Measurements from ENCODE around the gene THUMPD2. TPM values are rescaled to one million over a fixed set of nuclear protein-coding genes. Genes with fewer than 3 reads are reported as not detected.

Gene THUMPD2
- polyA plus RNA-seq, 1 donor (not counting 4 experiments of a cell fraction or from before 2014, with no cell fraction given): 18.2 TPM

GRCh38 chr2:39697454-39697853, 81.6 kb downstream of the THUMPD2 start:
- Histone ChIP-seq H3K9ac (ENCODE audit: control insufficient read depth, extremely low read depth, insufficient read depth, low read length) (no peak overlapping the region), H3K9me3 (ENCODE audit: control insufficient read depth, low read depth, low read length) (no peaks in the 10 kb centered on the region), H3K4me3 (ENCODE audit: control insufficient read depth in 2 of 3, extremely low read depth in 1 of 3, insufficient read depth in 2 of 3, low read depth in 1 of 3, low read length in 3 of 3) (no peak overlapping the region), H3K4me2 (ENCODE audit: control insufficient read depth, extremely low read depth, insufficient read depth, low read depth, low read length) (no peak overlapping the region), H3K36me3 (ENCODE audit: control insufficient read depth in 2 of 2, extremely low read depth in 1 of 2, insufficient read depth in 2 of 2, low read length in 2 of 2) (no peaks in the 10 kb centered on the region), H3K27ac (ENCODE audit: control insufficient read depth, insufficient read depth, low read length) (no peak overlapping the region), H3K9me1 (ENCODE audit: control insufficient read depth, extremely low read depth, insufficient read depth, low read length) (no peaks in the 10 kb centered on the region), H2AFZ (ENCODE audit: control insufficient read depth, low read length) (peak overlapping the region; percentile 23), H3K27me3 (ENCODE audit: control insufficient read depth, extremely low read depth, insufficient read depth, low read length) (no peaks in the 10 kb centered on the region), H3K79me2 (ENCODE audit: control insufficient read depth, insufficient read depth, low read length) (no peaks in the 10 kb centered on the region), H3K4me1 (ENCODE audit: control insufficient read depth, extremely low read depth, insufficient read depth, low read length) (no peaks in the 10 kb centered on the region), H4K20me1 (ENCODE audit: control insufficient read depth, extremely low read depth, insufficient read depth, low read length) (no peaks in the 10 kb centered on the region)
- no peak for FAIRE-seq
- TF ChIP-seq EZH2 (IDR thresholded peaks at IDR 0.05; ENCODE audit: low read length): no peak
- no peak for TF ChIP-seq CTCF (optimal IDR thresholded peaks at IDR 0.05 in 1 of 3, IDR thresholded peaks at IDR 0.05 in 1 of 3, conservative IDR thresholded peaks at IDR 0.05 in 1 of 3; ENCODE audit: extremely low read depth in 1 of 3, insufficient read depth in 2 of 3, low read length in 3 of 3)
- dilution Hi-C loops (cut with MboI; ENCODE audit: extremely low pct_ligation_motif_present, low sequenced_read_pairs): no loop called here
- no peak for DNase-seq (ENCODE audit: low read depth, low spot score)

GRCh38 chr2:39696838-39697237, 82.2 kb downstream of the THUMPD2 start:
- H3K27me3 ChIP-seq (ENCODE audit: control insufficient read depth, extremely low read depth, insufficient read depth, low read length): no peaks in the 10 kb centered on the region
- TF ChIP-seq EZH2 (IDR thresholded peaks at IDR 0.05; ENCODE audit: low read length) (no peak), CTCF (optimal IDR thresholded peaks at IDR 0.05 in 1 of 3, IDR thresholded peaks at IDR 0.05 in 1 of 3, conservative IDR thresholded peaks at IDR 0.05 in 1 of 3; ENCODE audit: extremely low read depth in 1 of 3, insufficient read depth in 2 of 3, low read length in 3 of 3) (peak in 1 of 3 experiments; percentile 11)
- H4K20me1 ChIP-seq (ENCODE audit: control insufficient read depth, extremely low read depth, insufficient read depth, low read length): no peaks in the 10 kb centered on the region
- no peaks in the 10 kb centered on the region for H3K4me1 ChIP-seq (ENCODE audit: control insufficient read depth, extremely low read depth, insufficient read depth, low read length)
- DNase-seq (ENCODE audit: low read depth, low spot score): no peak
- no peak overlapping the region for H3K9ac ChIP-seq (ENCODE audit: control insufficient read depth, extremely low read depth, insufficient read depth, low read length)
- H3K9me3 ChIP-seq (ENCODE audit: control insufficient read depth, low read depth, low read length): no peaks in the 10 kb centered on the region
- peak; percentile 23 for FAIRE-seq
- no peak overlapping the region for H3K4me2 ChIP-seq (ENCODE audit: control insufficient read depth, extremely low read depth, insufficient read depth, low read depth, low read length)
- no peak overlapping the region for H3K4me3 ChIP-seq (ENCODE audit: control insufficient read depth in 2 of 3, extremely low read depth in 1 of 3, insufficient read depth in 2 of 3, low read depth in 1 of 3, low read length in 3 of 3)
- dilution Hi-C loops (cut with MboI; ENCODE audit: extremely low pct_ligation_motif_present, low sequenced_read_pairs): no loop called here
- H2AFZ ChIP-seq (ENCODE audit: control insufficient read depth, low read length): no peak overlapping the region
- H3K79me2 ChIP-seq (ENCODE audit: control insufficient read depth, insufficient read depth, low read length): no peaks in the 10 kb centered on the region
- no peaks in the 10 kb centered on the region for H3K36me3 ChIP-seq (ENCODE audit: control insufficient read depth in 2 of 2, extremely low read depth in 1 of 2, insufficient read depth in 2 of 2, low read length in 2 of 2)
- H3K9me1 ChIP-seq (ENCODE audit: control insufficient read depth, extremely low read depth, insufficient read depth, low read length): no peaks in the 10 kb centered on the region
- H3K27ac ChIP-seq (ENCODE audit: control insufficient read depth, insufficient read depth, low read length): no peak overlapping the region

Data from keratinocyte (primary cell).